ENCODE data around the gene HECW1. TPM values are rescaled to one million over a fixed set of nuclear protein-coding genes. Genes with fewer than 3 reads are reported as not detected.
A peak's percentile ranks its signal among the peaks of the same experiment; 100 is the strongest.
"Not testable (repeated sequence)": the region's sequence is repeated elsewhere in the genome, so short reads cannot be mapped to it uniquely, and the experiment has no call there.

The HECW1 gene

GRCh38 chr7:43593010-43593409 lies 480.6 kb downstream of the HECW1 start:
- peaks cover 10% of the 10 kb centered on the region for H3K4me1 ChIP-seq (ENCODE audit: control insufficient read depth, insufficient read depth, low read length)
- peaks cover 25% of the 10 kb centered on the region for H3K36me3 ChIP-seq (ENCODE audit: insufficient read depth, low read length)
- H3K27me3 ChIP-seq (ENCODE audit: control insufficient read depth, insufficient read depth, low read length), result no peaks in the 10 kb centered on the region
- H3K4me3 ChIP-seq (ENCODE audit: low read length), result no peak overlapping the region
- H3K9ac ChIP-seq (ENCODE audit: low read depth, low read length), result no peak overlapping the region
- no peaks in the 10 kb centered on the region for H3K9me3 ChIP-seq (replicated peaks; ENCODE audit: low read length)
- no peak overlapping the region for H3K4me2 ChIP-seq (ENCODE audit: low read length)

GRCh38 chr7:43594020-43594419 lies 481.6 kb downstream of the HECW1 start:
- Histone ChIP-seq H3K27me3 (ENCODE audit: control insufficient read depth, insufficient read depth, low read length) (no peaks in the 10 kb centered on the region), H3K4me3 (ENCODE audit: low read length) (no peak overlapping the region), H3K9me3 (replicated peaks; ENCODE audit: low read length) (no peaks in the 10 kb centered on the region), H3K9ac (ENCODE audit: low read depth, low read length) (no peak overlapping the region), H3K36me3 (ENCODE audit: insufficient read depth, low read length) (peaks cover 32% of the 10 kb centered on the region), H3K4me2 (ENCODE audit: low read length) (no peak overlapping the region), H3K4me1 (ENCODE audit: control insufficient read depth, insufficient read depth, low read length) (peaks cover 10% of the 10 kb centered on the region)

GRCh38 chr7:43596426-43596825 lies 484.0 kb downstream of the HECW1 start:
- peaks cover 48% of the 10 kb centered on the region for H3K36me3 ChIP-seq (ENCODE audit: insufficient read depth, low read length)
- not testable (repeated sequence) for H3K4me2 ChIP-seq (ENCODE audit: low read length); H3K27me3 ChIP-seq (ENCODE audit: control insufficient read depth, insufficient read depth, low read length); H3K4me1 ChIP-seq (ENCODE audit: control insufficient read depth, insufficient read depth, low read length); H3K4me3 ChIP-seq (ENCODE audit: low read length); H3K9ac ChIP-seq (ENCODE audit: low read depth, low read length); H3K9me3 ChIP-seq (replicated peaks; ENCODE audit: low read length)

GRCh38 chr7:43600056-43600455 lies 487.6 kb downstream of the HECW1 start:
- Histone ChIP-seq H3K4me3 (ENCODE audit: low read length) (no peak overlapping the region), H3K4me1 (ENCODE audit: control insufficient read depth, insufficient read depth, low read length) (no peaks in the 10 kb centered on the region), H3K4me2 (ENCODE audit: low read length) (no peak overlapping the region), H3K27me3 (ENCODE audit: control insufficient read depth, insufficient read depth, low read length) (no peaks in the 10 kb centered on the region), H3K9ac (ENCODE audit: low read depth, low read length) (no peak overlapping the region), H3K9me3 (replicated peaks; ENCODE audit: low read length) (no peaks in the 10 kb centered on the region), H3K36me3 (ENCODE audit: insufficient read depth, low read length) (peaks cover 84% of the 10 kb centered on the region)

- no peak overlapping the region for H3K4me3 ChIP-seq (ENCODE audit: low read length)
- H3K36me3 ChIP-seq (ENCODE audit: insufficient read depth, low read length), result peaks cover 77% of the 10 kb centered on the region
- H3K9ac ChIP-seq (ENCODE audit: low read depth, low read length), result no peak overlapping the region
- H3K27me3 ChIP-seq (ENCODE audit: control insufficient read depth, insufficient read depth, low read length), result no peaks in the 10 kb centered on the region
- H3K9me3 ChIP-seq (replicated peaks; ENCODE audit: low read length), result no peaks in the 10 kb centered on the region
- no peaks in the 10 kb centered on the region for H3K4me1 ChIP-seq (ENCODE audit: control insufficient read depth, insufficient read depth, low read length)
- H3K4me2 ChIP-seq (ENCODE audit: low read length), result no peak overlapping the region
These were observed 489.8 kb downstream of the HECW1 start for GRCh38 chr7:43602256-43602655.

- no peaks in the 10 kb centered on the region for H3K9me3 ChIP-seq (replicated peaks; ENCODE audit: low read length)
- no peak overlapping the region for H3K4me2 ChIP-seq (ENCODE audit: low read length)
- H3K27me3 ChIP-seq (ENCODE audit: control insufficient read depth, insufficient read depth, low read length), result no peaks in the 10 kb centered on the region
- H3K4me3 ChIP-seq (ENCODE audit: low read length), result no peak overlapping the region
- H3K36me3 ChIP-seq (ENCODE audit: insufficient read depth, low read length), result peaks cover 76% of the 10 kb centered on the region
- H3K9ac ChIP-seq (ENCODE audit: low read depth, low read length), result no peak overlapping the region
- no peaks in the 10 kb centered on the region for H3K4me1 ChIP-seq (ENCODE audit: control insufficient read depth, insufficient read depth, low read length)
These were observed 491.8 kb downstream of the HECW1 start for GRCh38 chr7:43604251-43604650.

GRCh38 chr7:43609097-43609496 lies 496.6 kb downstream of the HECW1 start:
- no peak overlapping the region for H3K4me2 ChIP-seq (ENCODE audit: low read length)
- peaks cover 51% of the 10 kb centered on the region for H3K36me3 ChIP-seq (ENCODE audit: insufficient read depth, low read length)
- H3K27me3 ChIP-seq (ENCODE audit: control insufficient read depth, insufficient read depth, low read length), result no peaks in the 10 kb centered on the region
- peaks cover 23% of the 10 kb centered on the region for H3K4me1 ChIP-seq (ENCODE audit: control insufficient read depth, insufficient read depth, low read length)
- no peak overlapping the region for H3K9ac ChIP-seq (ENCODE audit: low read depth, low read length)
- no peaks in the 10 kb centered on the region for H3K9me3 ChIP-seq (replicated peaks; ENCODE audit: low read length)
- no peak overlapping the region for H3K4me3 ChIP-seq (ENCODE audit: low read length)

GRCh38 chr7:43612128-43612527 lies 499.7 kb downstream of the HECW1 start:
- Histone ChIP-seq H3K4me1 (ENCODE audit: control insufficient read depth, insufficient read depth, low read length) (peaks cover 23% of the 10 kb centered on the region), H3K4me3 (ENCODE audit: low read length) (no peak overlapping the region), H3K36me3 (ENCODE audit: insufficient read depth, low read length) (peaks cover 60% of the 10 kb centered on the region), H3K9ac (ENCODE audit: low read depth, low read length) (no peak overlapping the region), H3K9me3 (replicated peaks; ENCODE audit: low read length) (no peaks in the 10 kb centered on the region), H3K4me2 (ENCODE audit: low read length) (peak overlapping the region; percentile 53), H3K27me3 (ENCODE audit: control insufficient read depth, insufficient read depth, low read length) (no peaks in the 10 kb centered on the region)

GRCh38 chr7:43612599-43613589 lies 500.4 kb downstream of the HECW1 start:
- peaks cover 58% of the 10 kb centered on the region for H3K36me3 ChIP-seq (ENCODE audit: insufficient read depth, low read length)
- H3K4me1 ChIP-seq (ENCODE audit: control insufficient read depth, insufficient read depth, low read length), result peaks cover 23% of the 10 kb centered on the region
- no peaks in the 10 kb centered on the region for H3K27me3 ChIP-seq (ENCODE audit: control insufficient read depth, insufficient read depth, low read length)
- peak overlapping the region; percentile 53 for H3K4me2 ChIP-seq (ENCODE audit: low read length)
- H3K9ac ChIP-seq (ENCODE audit: low read depth, low read length), result peak overlapping the region; percentile 33
- no peaks in the 10 kb centered on the region for H3K9me3 ChIP-seq (replicated peaks; ENCODE audit: low read length)
- H3K4me3 ChIP-seq (ENCODE audit: low read length), result no peak overlapping the region

Small RNAs within 50 kb of the gene (small RNA-seq; reads per million reads assigned to genes)
- not detected for gene MIR3943
- gene RF00019, result not detected
- not detected for gene RNU6-575P
- gene RNU7-35P, result not detected

Measured in skeletal muscle satellite cell (primary cell).